HepG2 (cell line): ENCODE measurements around the gene LMBRD2. TPM values are rescaled to one million over a fixed set of nuclear protein-coding genes. Genes with fewer than 3 reads are reported as not detected.

Experiments
- ADNP ChIP-seq: sonication (generic); formaldehyde crosslinking; IDR thresholded peaks from 2 replicates; pipeline ENCODE4 v1.4.0; 2020; ENCODE audit warnings: missing genetic modification reagents
- AFF4 ChIP-seq: sonication (generic); formaldehyde crosslinking; IDR thresholded peaks from 2 replicates; pipeline ENCODE4 v1.4.0; 2020; ENCODE audit warnings: missing genetic modification reagents
- ATF7-NPFF ChIP-seq: sonication (generic); formaldehyde crosslinking; IDR thresholded peaks from 2 replicates; pipeline ENCODE4 v1.8.1; 2023; ENCODE audit warnings: mild to moderate bottlenecking, low read depth, missing genetic modification reagents, moderate library complexity
- ETS1 ChIP-seq: sonication (generic); formaldehyde crosslinking; IDR thresholded peaks from 2 replicates; pipeline ENCODE4 v1.4.0; 2020; ENCODE audit warnings: missing genetic modification reagents
- GATAD1 ChIP-seq: IDR thresholded peaks from 2 replicates; pipeline ENCODE4 v1.6.1; 2016; ENCODE audit warnings: missing genetic modification reagents, missing compliant biosample characterization
- HOXA3 ChIP-seq: sonication (generic); formaldehyde crosslinking; IDR thresholded peaks from 2 replicates; pipeline ENCODE4 v1.5.0; 2020; ENCODE audit warnings: missing genetic modification reagents
- KAT8 ChIP-seq: IDR thresholded peaks from 2 replicates; pipeline ENCODE4 v1.6.1; 2016; ENCODE audit warnings: missing genetic modification reagents, missing compliant biosample characterization
- MED1 ChIP-seq: sonication (generic); formaldehyde crosslinking; IDR thresholded peaks from 2 replicates; pipeline ENCODE4 v1.4.0; 2020; ENCODE audit warnings: missing genetic modification reagents
- MXI1 ChIP-seq: IDR thresholded peaks from 3 replicates; pipeline ENCODE4 v1.6.1; 2012; ENCODE audit warnings: low read depth, low read length, inconsistent platforms, borderline replicate concordance
- NFYB ChIP-seq: sonication (generic); formaldehyde crosslinking; IDR thresholded peaks from 2 replicates; pipeline ENCODE4 v1.4.0; 2020; ENCODE audit warnings: missing genetic modification reagents
- NFYC ChIP-seq: IDR thresholded peaks from 2 replicates; pipeline ENCODE4 v1.6.1; 2016; ENCODE audit warnings: missing genetic modification reagents, missing compliant biosample characterization
- NKX3-1 ChIP-seq: sonication (generic); formaldehyde crosslinking; IDR thresholded peaks from 2 replicates; pipeline ENCODE4 v1.5.0; 2020; ENCODE audit warnings: missing genetic modification reagents
- NR2F1 ChIP-seq, 2 experiments: fragments of 450-650 bp in 1 of 2; formaldehyde crosslinking in 1 of 2; IDR thresholded peaks; 2 replicates each; pipeline versions ENCODE4 v1.5.0 to v1.6.1; 2016 to 2020; ENCODE audit warnings: mild to moderate bottlenecking in 1 of 2, missing compliant biosample characterization in 1 of 2, missing genetic modification reagents in 1 of 2, moderate library complexity in 1 of 2
- RFXAP ChIP-seq: sonication (generic); formaldehyde crosslinking; IDR thresholded peaks from 2 replicates; pipeline ENCODE4 v1.4.0; 2020; ENCODE audit warnings: missing genetic modification reagents, borderline replicate concordance
- SAFB2 ChIP-seq: sonication (generic); formaldehyde crosslinking; IDR thresholded peaks from 2 replicates; pipeline ENCODE4 v1.5.1; 2020; ENCODE audit warnings: missing genetic modification reagents, low read depth, mild to moderate bottlenecking, borderline replicate concordance
- SAP130 ChIP-seq: IDR thresholded peaks from 2 replicates; pipeline ENCODE4 v1.6.1; 2016; ENCODE audit warnings: low read depth
- SIN3A ChIP-seq: IDR thresholded peaks from 2 replicates; pipeline ENCODE4 v1.6.1; 2011; ENCODE audit warnings: low read depth, mild to moderate bottlenecking, control low read depth, low read length, borderline replicate concordance
- SNAPC5 ChIP-seq: sonication (generic); formaldehyde crosslinking; IDR thresholded peaks from 2 replicates; pipeline ENCODE4 v1.8.1; 2023; ENCODE audit warnings: mild to moderate bottlenecking, missing genetic modification reagents, borderline replicate concordance
- SRSF9 ChIP-seq: fragments of 200-400 bp; formaldehyde crosslinking; IDR thresholded peaks from 2 replicates; pipeline ENCODE4 v1.6.1; 2018; ENCODE audit warnings: borderline replicate concordance, mild to moderate bottlenecking, low read depth, low read length; ENCODE audit not compliant: insufficient read depth, poor library complexity, severe bottlenecking
- TCF7 ChIP-seq: sonication (generic); IDR thresholded peaks from 2 replicates; pipeline ENCODE4 v1.6.1; 2016; ENCODE audit warnings: antibody characterized with exemption, low read depth
- TFAP4 ChIP-seq: sonication (generic); IDR thresholded peaks from 2 replicates; pipeline ENCODE4 v1.6.1; 2016; ENCODE audit warnings: low read depth, borderline replicate concordance
- ZMYM4 ChIP-seq: sonication (generic); formaldehyde crosslinking; IDR thresholded peaks from 2 replicates; pipeline ENCODE4 v1.8.1; 2023; ENCODE audit warnings: mild to moderate bottlenecking, missing genetic modification reagents
- ZNF256 ChIP-seq: sonication (generic); formaldehyde crosslinking; conservative IDR thresholded peaks from 2 replicates; pipeline ENCODE4 v1.4.0; 2020; ENCODE audit warnings: missing genetic modification reagents
- ZNF749 ChIP-seq: sonication (generic); formaldehyde crosslinking; IDR thresholded peaks from 2 replicates; pipeline ENCODE4 v1.8.0; 2022; ENCODE audit warnings: mild to moderate bottlenecking, missing genetic modification reagents, moderate library complexity, borderline replicate concordance
- ZNF776 ChIP-seq: sonication (generic); formaldehyde crosslinking; IDR thresholded peaks from 2 replicates; pipeline ENCODE4 v1.4.0; 2020; ENCODE audit warnings: mild to moderate bottlenecking, missing genetic modification reagents
- polyA plus RNA-seq, 8 experiments: library from polyadenylated mRNA; depleted of rRNA in 3 of 8; stranded (reverse) in 7 of 8; unstranded in 1 of 8; fragments of >200 nt; fragmentation: Illumina TruSeq in 4 of 8; extraction: Trizol in 4 of 8; gene quantifications; 2 replicates each; pipeline versions ENCODE4 v1.2.1 to v1.2.3, GENCODE V29; 2011 to 2016; ENCODE audit warnings: low read depth in 4 of 8, missing spikeins in 1 of 8, mixed read lengths in 1 of 8; ENCODE audit not compliant: insufficient read depth in 1 of 8
- total RNA-seq, 5 experiments: library from RNA; depleted of rRNA; stranded (reverse); fragments of >200 nt; fragmentation: Illumina TruSeq; extraction: Trizol; gene quantifications; 2 replicates each; pipeline ENCODE4 v1.2.3, GENCODE V29; 2016; ENCODE audit warnings: low read depth in 1 of 5

Gene LMBRD2
- total and polyA plus RNA-seq, 2 of the 13 experiments (the other 11 are each of a cell fraction or from before 2014, with no cell fraction given), result 2.0 to 4.7 TPM

GRCh38 chr5:36150676-36151433, 832 bp downstream of the LMBRD2 start (continued):
- TF ChIP-seq ZNF749, result no peak
- TF ChIP-seq ZMYM4 (CRISPR knock-in tag), result peak; percentile 52
- TF ChIP-seq NFYC (CRISPR knock-in tag), result peak; percentile 48
- no peak for TF ChIP-seq SRSF9
- TF ChIP-seq NFYB (CRISPR knock-in tag), result peak; percentile 49
- TF ChIP-seq HOXA3, result peak; percentile 59; the same call in 1 of the 2 replicates
- TF ChIP-seq SIN3A, result peak; percentile 75; the same call in 1 of the 2 replicates
- TF ChIP-seq TFAP4, result peak; percentile 76; the same call in 1 of the 2 replicates
- TF ChIP-seq SAP130 (CRISPR knock-in tag), result peak; percentile 84
- TF ChIP-seq NKX3-1, result 0 out of 2 replicates have a peak, but pooled peaks have one; percentile 40
- TF ChIP-seq ADNP (CRISPR knock-in tag), result no peak
- TF ChIP-seq MXI1, result peak; percentile 74; the same call in 1 of the 3 replicates
- TF ChIP-seq TCF7, result no peak
- TF ChIP-seq KAT8 (CRISPR knock-in tag), result peak; percentile 26; the same call in 1 of the 2 replicates
- TF ChIP-seq AFF4 (CRISPR knock-in tag), result no peak
- TF ChIP-seq ZNF256 (CRISPR knock-in tag), result no peak
- peak; percentile 86 for TF ChIP-seq GATAD1
- 0 out of 2 replicates have a peak, but pooled peaks have one; percentile 38 for TF ChIP-seq ZNF776 (CRISPR knock-in tag)
- no peak for TF ChIP-seq ATF7-NPFF (CRISPR knock-in tag)
- TF ChIP-seq SNAPC5 (CRISPR knock-in tag), result no peak
- TF ChIP-seq ETS1, result no peak
- TF ChIP-seq NR2F1 (CRISPR knock-in tag; IDR thresholded peaks at IDR 0.05), result no peak
- TF ChIP-seq RFXAP (CRISPR knock-in tag), result 0 out of 2 replicates have a peak, but pooled peaks have one; percentile 19
- peak; percentile 49 for TF ChIP-seq MED1
- TF ChIP-seq SAFB2, result no peak
